Activated CD4-positive, alpha-beta T cell treated with anti-CD3 and anti-CD28 coated beads, Interleukin-2, amount 10 ng/mL, durations not matched to agents 24 days and 14 days (primary cell): Measurements from ENCODE around the gene SIK2. TPM values are rescaled to one million over a fixed set of nuclear protein-coding genes. Genes with fewer than 3 reads are reported as not detected.

Experiments
- DNase-seq: peaks from one replicate; pipeline ENCODE4 v3.0.0; 2022
- H3K27ac Mint-ChIP-seq: one replicate; pipeline ENCODE4 v1.8.0; 2022; ENCODE audit warnings: mild to moderate bottlenecking, mixed read lengths
- H3K27me3 Mint-ChIP-seq: one replicate; pipeline ENCODE4 v1.8.0; 2022; ENCODE audit warnings: mixed read lengths
- H3K36me3 Mint-ChIP-seq: one replicate; pipeline ENCODE4 v1.8.0; 2022; ENCODE audit warnings: low read depth, mild to moderate bottlenecking, mixed read lengths
- H3K4me1 Mint-ChIP-seq: one replicate; pipeline ENCODE4 v1.8.0; 2021; ENCODE audit warnings: mixed read lengths
- H3K4me3 Mint-ChIP-seq: one replicate; pipeline ENCODE4 v1.8.0; 2022; ENCODE audit warnings: mild to moderate bottlenecking, moderate library complexity, mixed read lengths
- H3K9me3 Mint-ChIP-seq: one replicate; pipeline ENCODE4 v1.8.0; 2021; ENCODE audit warnings: mixed read lengths
- intact Hi-C: fragments of 100-400 bp; cut with micrococcal nuclease; formaldehyde crosslinking; loops from one replicate; pipeline ENCODE4 v1.15.1; 2023
- total RNA-seq: library from RNA; stranded (reverse); gene quantifications from 2 replicates; pipeline ENCODE4 v1.2.3, GENCODE V29; 2022

Gene SIK2
- total RNA-seq, 1 donor from 2014 or later, result 8.2 TPM

GRCh38 chr11:111591187-111591960 is 10.9 kb upstream of the SIK2 start:
- no peaks in the 10 kb centered on the region for H3K36me3 Mint-ChIP-seq
- no peaks in the 10 kb centered on the region for H3K9me3 Mint-ChIP-seq
- no peak overlapping the region for H3K27ac Mint-ChIP-seq
- no peak overlapping the region for H3K4me3 Mint-ChIP-seq
- H3K4me1 Mint-ChIP-seq, result no peaks in the 10 kb centered on the region
- no peak for DNase-seq
- peaks cover 20% of the 10 kb centered on the region for H3K27me3 Mint-ChIP-seq
- intact Hi-C loops, result no loop called here

- no peak overlapping the region for H3K27ac Mint-ChIP-seq
- no peak overlapping the region for H3K4me3 Mint-ChIP-seq
- H3K9me3 Mint-ChIP-seq, result no peaks in the 10 kb centered on the region
- no peaks in the 10 kb centered on the region for H3K4me1 Mint-ChIP-seq
- H3K27me3 Mint-ChIP-seq, result peaks cover 23% of the 10 kb centered on the region
- DNase-seq, result no peak
- H3K36me3 Mint-ChIP-seq, result no peaks in the 10 kb centered on the region
- intact Hi-C loops, result no loop called here
Observed at GRCh38 chr11:111592491-111592890, 9.8 kb upstream of the SIK2 start.

DNA sequence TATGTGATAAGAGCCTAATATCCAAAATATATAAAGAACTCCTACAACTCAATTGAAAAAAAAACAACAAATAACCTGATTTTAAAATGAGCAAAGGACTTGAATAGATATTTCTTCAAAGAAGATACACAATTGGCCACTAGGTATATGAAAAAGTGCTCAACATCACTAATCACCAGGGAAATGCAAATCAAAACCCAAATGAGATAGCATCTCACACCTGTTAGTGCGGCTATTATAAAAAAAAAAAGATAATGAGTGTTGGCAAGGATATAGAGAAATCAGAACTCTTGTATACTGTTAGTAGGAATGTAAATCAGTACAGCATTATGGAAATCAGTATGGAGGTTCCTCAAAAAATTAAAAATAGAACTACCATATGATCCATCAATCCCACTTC is 5.9 kb upstream of the SIK2 start:
- peaks cover 29% of the 10 kb centered on the region for H3K27me3 Mint-ChIP-seq
- DNase-seq, result no peak
- no peak overlapping the region for H3K27ac Mint-ChIP-seq
- no peak overlapping the region for H3K4me3 Mint-ChIP-seq
- H3K9me3 Mint-ChIP-seq, result no peaks in the 10 kb centered on the region
- H3K4me1 Mint-ChIP-seq, result peaks cover 4% of the 10 kb centered on the region
- intact Hi-C loops, result no loop called here
- no peaks in the 10 kb centered on the region for H3K36me3 Mint-ChIP-seq

DNA sequence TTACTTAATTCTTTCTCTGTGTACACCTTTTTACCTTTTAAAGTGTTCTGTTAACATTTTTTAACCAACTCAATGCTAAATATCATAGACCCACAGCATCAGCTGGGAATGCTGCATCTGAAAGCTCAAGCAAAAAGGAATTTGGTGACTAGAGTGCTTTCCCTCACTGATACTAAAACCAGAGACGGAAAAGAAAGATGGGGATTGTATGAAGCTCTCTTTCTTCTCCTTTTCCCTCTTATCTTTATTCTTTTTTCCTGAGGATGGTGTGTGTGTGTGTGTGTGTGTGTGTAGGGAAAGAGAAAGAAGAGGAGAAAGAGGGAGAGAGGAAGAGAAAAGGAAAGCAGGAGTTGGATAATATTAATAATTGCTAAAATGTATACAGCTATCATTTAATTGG is 4.1 kb upstream of the SIK2 start:
- H3K27ac Mint-ChIP-seq, result no peak overlapping the region
- intact Hi-C loops, result no loop called here
- no peak for DNase-seq
- no peak overlapping the region for H3K4me3 Mint-ChIP-seq
- H3K4me1 Mint-ChIP-seq, result peaks cover 8% of the 10 kb centered on the region
- no peaks in the 10 kb centered on the region for H3K9me3 Mint-ChIP-seq
- H3K36me3 Mint-ChIP-seq, result no peaks in the 10 kb centered on the region
- peaks cover 29% of the 10 kb centered on the region for H3K27me3 Mint-ChIP-seq

- H3K4me1 Mint-ChIP-seq, result peaks cover 12% of the 10 kb centered on the region
Observed at GRCh38 chr11:111598559-111598958, 3.7 kb upstream of the SIK2 start.

GRCh38 chr11:111601636-111601978 is 642 bp upstream of the SIK2 start:
- H3K9me3 Mint-ChIP-seq, result no peaks in the 10 kb centered on the region
- H3K27ac Mint-ChIP-seq, result peak overlapping the region; percentile 83
- DNase-seq, result no peak
- H3K4me1 Mint-ChIP-seq, result peaks cover 26% of the 10 kb centered on the region
- intact Hi-C loops, result loop anchor here (5.0 kb wide), 3 partner anchors 74 to 471 kb away; partner anchors contain the start of genes NKAPD1, PIH1D2 and POU2AF1
- H3K4me3 Mint-ChIP-seq, result peak overlapping the region; percentile 90
- H3K36me3 Mint-ChIP-seq, result peaks cover 1% of the 10 kb centered on the region
- H3K27me3 Mint-ChIP-seq, result peaks cover 12% of the 10 kb centered on the region

More at GRCh38 chr11:111598559-111598958, 3.7 kb upstream of the SIK2 start:
- Mint-ChIP-seq H3K36me3 (no peaks in the 10 kb centered on the region), H3K4me3 (no peak overlapping the region), H3K27me3 (peaks cover 29% of the 10 kb centered on the region), H3K27ac (no peak overlapping the region), H3K9me3 (no peaks in the 10 kb centered on the region)
- intact Hi-C loops, result no loop called here
- peak; percentile 45 for DNase-seq

DNA sequence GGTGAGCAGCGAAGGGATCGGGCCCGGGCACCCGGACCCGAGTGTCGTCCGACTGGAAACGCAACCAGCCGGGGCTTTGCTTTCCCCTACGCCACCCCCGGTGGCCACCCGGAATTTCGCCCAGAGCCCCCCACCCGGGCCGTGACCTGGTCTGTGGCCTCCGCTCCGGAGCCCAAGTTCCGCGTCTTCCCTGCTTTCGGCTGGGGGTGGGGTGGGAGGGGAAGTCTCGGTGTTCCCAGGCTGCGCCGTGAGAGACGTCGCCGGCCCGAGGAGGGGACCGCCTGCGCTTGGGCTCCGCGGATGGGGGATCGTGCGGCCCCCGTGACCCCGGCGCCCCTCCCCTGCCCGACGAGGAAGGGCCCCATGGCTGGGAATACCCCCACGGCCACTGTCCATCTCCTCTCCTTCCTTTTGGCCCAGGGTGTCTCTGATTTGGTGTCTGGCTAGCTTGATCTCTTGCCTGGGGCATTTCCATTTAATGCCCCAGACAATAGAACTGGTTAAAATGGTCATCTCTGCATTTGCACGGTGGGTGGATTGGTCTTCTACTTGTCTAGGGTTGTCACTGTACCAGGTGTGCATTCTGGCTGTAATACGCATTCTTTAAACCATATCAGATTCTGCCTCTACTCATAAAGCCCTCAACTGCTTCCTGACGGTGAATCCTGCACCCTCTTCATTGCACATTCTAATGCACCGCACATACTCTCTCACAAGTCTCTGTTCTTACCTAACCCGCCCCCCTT is 789 bp downstream of the SIK2 start:
- Mint-ChIP-seq H3K27me3 (peaks cover 8% of the 10 kb centered on the region), H3K9me3 (no peaks in the 10 kb centered on the region), H3K4me1 (peaks cover 26% of the 10 kb centered on the region), H3K4me3 (peak overlapping the region; percentile 90), H3K27ac (peak overlapping the region; percentile 90), H3K36me3 (peaks cover 1% of the 10 kb centered on the region)
- peak; percentile 70 for DNase-seq
- intact Hi-C loops, result loop anchor here (1.0 to 5.0 kb wide), 10 partner anchors 76 to 484 kb away; partner anchors contain the start of genes ALG9, CFAP68, FDXACB1 and NKAPD1

DNA sequence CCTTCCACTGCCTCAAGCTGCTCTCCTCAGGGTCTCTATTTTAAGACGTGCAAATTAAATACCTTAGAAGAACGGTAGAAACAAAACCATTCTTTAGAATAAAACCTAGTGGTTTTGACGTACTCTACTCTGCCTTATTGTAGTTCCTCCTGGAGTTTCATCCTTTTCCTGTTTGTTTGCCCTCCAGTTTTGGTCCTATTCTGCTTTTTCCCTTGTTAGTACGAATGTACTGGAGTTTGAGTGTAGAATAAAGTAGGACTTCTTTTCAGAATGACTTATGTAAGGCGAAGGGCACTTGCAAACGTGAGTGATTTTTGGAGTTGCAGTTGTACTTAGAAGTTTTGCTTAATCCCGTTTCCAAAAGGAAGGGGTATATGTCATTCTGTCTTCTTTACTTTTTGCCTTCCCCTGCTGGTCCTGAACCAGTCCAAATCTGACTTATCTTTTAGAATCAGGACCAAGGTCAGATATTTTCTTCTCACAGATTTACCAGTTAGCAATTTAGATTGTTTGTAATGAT is 1.4 kb downstream of the SIK2 start:
- intact Hi-C loops, result loop anchor here (1.0 to 5.0 kb wide), 7 partner anchors 76 to 483 kb away; partner anchors contain the start of genes ALG9, DLAT, NKAPD1 and PIH1D2
- H3K9me3 Mint-ChIP-seq, result no peaks in the 10 kb centered on the region
- peaks cover 3% of the 10 kb centered on the region for H3K27me3 Mint-ChIP-seq
- H3K4me1 Mint-ChIP-seq, result peaks cover 23% of the 10 kb centered on the region
- H3K36me3 Mint-ChIP-seq, result peaks cover 1% of the 10 kb centered on the region
- H3K27ac Mint-ChIP-seq, result peak overlapping the region; percentile 90
- no peak for DNase-seq
- H3K4me3 Mint-ChIP-seq, result peak overlapping the region; percentile 90

DNA sequence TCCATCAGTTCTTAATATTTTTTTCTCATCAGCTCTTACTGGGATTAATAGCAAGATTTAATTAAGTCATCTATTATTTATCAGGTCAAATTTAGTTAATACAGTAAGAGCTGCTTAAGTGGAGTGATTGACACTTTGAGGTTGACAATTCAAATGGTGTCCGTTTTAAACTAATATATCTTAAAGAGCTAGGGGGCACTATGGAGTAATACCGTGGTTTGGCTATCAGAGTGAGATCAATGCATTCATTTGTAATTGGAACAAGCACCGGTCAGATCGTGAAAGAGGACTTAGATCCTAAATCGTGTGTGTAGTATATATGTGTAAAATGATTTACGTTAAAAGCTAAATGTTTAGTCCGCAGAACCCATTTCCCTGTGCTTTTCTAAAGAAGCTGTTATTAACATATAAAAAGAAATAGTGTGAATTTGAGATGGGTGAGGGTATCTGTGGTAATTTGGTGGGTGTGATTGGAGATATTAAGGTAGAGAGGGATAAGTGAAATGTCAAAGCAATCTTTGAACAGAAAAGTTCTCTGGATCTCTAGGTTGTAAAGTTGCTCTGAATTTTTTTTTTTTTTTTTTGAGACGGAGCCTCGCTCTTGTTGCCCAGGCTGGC is 2.3 kb downstream of the SIK2 start:
- peak; percentile 68 for DNase-seq
- no peaks in the 10 kb centered on the region for H3K9me3 Mint-ChIP-seq
- intact Hi-C loops, result loop anchor here (2.0 to 5.0 kb wide), 4 partner anchors 77 to 468 kb away; partner anchors contain the start of genes DLAT, NKAPD1, PIH1D2 and POU2AF1

DNA sequence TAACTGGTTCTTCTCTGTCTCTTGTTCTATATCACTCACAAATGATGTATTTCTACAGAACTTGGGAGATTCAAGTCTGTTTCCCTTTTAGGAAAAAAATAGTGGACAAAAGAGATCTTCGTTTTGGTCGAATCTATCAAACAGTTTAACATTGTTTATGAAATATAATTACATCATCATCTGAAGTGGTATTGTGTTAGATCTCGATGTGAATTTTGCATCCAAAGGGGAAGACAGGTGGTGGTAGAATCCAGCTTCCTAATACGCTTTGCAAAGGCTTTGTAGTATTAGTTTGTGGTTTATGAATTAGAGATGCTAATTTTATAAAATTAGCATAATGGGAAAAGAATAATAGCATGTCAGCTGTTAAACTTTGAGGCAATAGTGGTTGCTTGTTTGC is 3.4 kb downstream of the SIK2 start:
- Mint-ChIP-seq H3K27me3 (no peaks in the 10 kb centered on the region), H3K36me3 (peaks cover 1% of the 10 kb centered on the region), H3K4me3 (no peak overlapping the region), H3K9me3 (no peaks in the 10 kb centered on the region), H3K27ac (no peak overlapping the region), H3K4me1 (peaks cover 22% of the 10 kb centered on the region)
- intact Hi-C loops, result loop anchor here (2.0 kb wide), 1 partner anchor 419 kb away; the partner anchor contains the start of gene DLAT
- no peak for DNase-seq

More for the DNA sequence above, 2.3 kb downstream of the SIK2 start:
- Mint-ChIP-seq H3K4me1 (peaks cover 22% of the 10 kb centered on the region), H3K4me3 (peak overlapping the region; percentile 90), H3K27ac (no peak overlapping the region), H3K27me3 (no peaks in the 10 kb centered on the region), H3K36me3 (peaks cover 1% of the 10 kb centered on the region)

- Mint-ChIP-seq H3K27ac (no peak overlapping the region), H3K4me3 (no peak overlapping the region), H3K9me3 (no peaks in the 10 kb centered on the region), H3K27me3 (no peaks in the 10 kb centered on the region), H3K36me3 (peaks cover 1% of the 10 kb centered on the region), H3K4me1 (peaks cover 21% of the 10 kb centered on the region)
- intact Hi-C loops, result no loop called here
- DNase-seq, result no peak
Observed at GRCh38 chr11:111606986-111607385, 4.7 kb downstream of the SIK2 start.

GRCh38 chr11:111607751-111608150 is 5.5 kb downstream of the SIK2 start:
- intact Hi-C loops, result no loop called here
- H3K9me3 Mint-ChIP-seq, result no peaks in the 10 kb centered on the region
- no peak overlapping the region for H3K4me3 Mint-ChIP-seq
- H3K27me3 Mint-ChIP-seq, result no peaks in the 10 kb centered on the region
- no peak overlapping the region for H3K27ac Mint-ChIP-seq
- H3K36me3 Mint-ChIP-seq, result peaks cover 1% of the 10 kb centered on the region
- no peak for DNase-seq
- H3K4me1 Mint-ChIP-seq, result peaks cover 23% of the 10 kb centered on the region

- no peaks in the 10 kb centered on the region for H3K9me3 Mint-ChIP-seq
- DNase-seq, result no peak
- no peaks in the 10 kb centered on the region for H3K27me3 Mint-ChIP-seq
- peaks cover 4% of the 10 kb centered on the region for H3K4me1 Mint-ChIP-seq
- H3K36me3 Mint-ChIP-seq, result peaks cover under 1% of the 10 kb centered on the region
- intact Hi-C loops, result no loop called here
- H3K27ac Mint-ChIP-seq, result no peak overlapping the region
- H3K4me3 Mint-ChIP-seq, result no peak overlapping the region
Observed at GRCh38 chr11:111612224-111612623, 10.0 kb downstream of the SIK2 start.
